ENCODE measurements around the gene APEX2.
"Not testable (repeated sequence)": the region's sequence is repeated elsewhere in the genome, so short reads cannot be mapped to it uniquely, and the experiment has no call there.

APEX2 gene

GRCh38 chrX:54999717-55000598 is at the start of gene APEX2:
Gene APEX2 (plus strand): TSS chrX:55000363. CDS start chrX:55000423, 60 bp downstream.
- peak; percentile 95 for DNase-seq (ENCODE audit: low spot score)

GRCh38 chrX:54950730-54951375 is 49.3 kb upstream of the APEX2 start:
- no peak for DNase-seq (ENCODE audit: low spot score)

GRCh38 chrX:54961750-54962149 is 38.4 kb upstream of the APEX2 start:
- no peak for DNase-seq (ENCODE audit: low spot score)

- DNase-seq (ENCODE audit: low spot score), result no peak
Measured at GRCh38 chrX:54964766-54965497, 35.2 kb upstream of the APEX2 start.

- no peak for DNase-seq (ENCODE audit: low spot score)
Measured at GRCh38 chrX:54977387-54977786, 22.8 kb upstream of the APEX2 start.

GRCh38 chrX:54978448-54978847 is 21.7 kb upstream of the APEX2 start:
- DNase-seq (ENCODE audit: low spot score), result no peak

GRCh38 chrX:54979432-54979831 is 20.7 kb upstream of the APEX2 start:
- no peak for DNase-seq (ENCODE audit: low spot score)

- peak; percentile 1 for DNase-seq (ENCODE audit: low spot score)
Measured at GRCh38 chrX:54980334-54980733, 19.8 kb upstream of the APEX2 start.

GRCh38 chrX:54983306-54983705 is 16.9 kb upstream of the APEX2 start:
- not testable (repeated sequence) for DNase-seq (ENCODE audit: low spot score)

- no peak for DNase-seq (ENCODE audit: low spot score)
Measured at GRCh38 chrX:54991706-54992105, 8.5 kb upstream of the APEX2 start.

- DNase-seq (ENCODE audit: low spot score), result no peak
Measured at GRCh38 chrX:54992911-54993622, 7.1 kb upstream of the APEX2 start.

GRCh38 chrX:54994099-54994498 is 6.1 kb upstream of the APEX2 start, which contains the start of gene PFKFB1:
Gene PFKFB1 (minus strand): TSS chrX:54994188. CDS start chrX:54994007, 181 bp downstream.
- no peak for DNase-seq (ENCODE audit: low spot score)

- peak; percentile 7 for DNase-seq (ENCODE audit: low spot score)
Measured at GRCh38 chrX:54994668-54995351, 5.4 kb upstream of the APEX2 start.

- no peak for DNase-seq (ENCODE audit: low spot score)
Measured at GRCh38 chrX:54995621-54996020, 4.5 kb upstream of the APEX2 start.

GRCh38 chrX:55004231-55004630 is 4.1 kb downstream of the APEX2 start:
- no peak for DNase-seq (ENCODE audit: low spot score)

- no peak for DNase-seq (ENCODE audit: low spot score)
Measured at GRCh38 chrX:55005256-55005655, 5.1 kb downstream of the APEX2 start.

- no peak for DNase-seq (ENCODE audit: low spot score)
Measured at GRCh38 chrX:55006827-55007621, 6.9 kb downstream of the APEX2 start.

GRCh38 chrX:55007656-55008055 is 7.5 kb downstream of the APEX2 start:
- no peak for DNase-seq (ENCODE audit: low spot score)

- DNase-seq (ENCODE audit: low spot score), result peak; percentile 18
Measured at GRCh38 chrX:55008571-55009358, 8.6 kb downstream of the APEX2 start.

- no peak for DNase-seq (ENCODE audit: low spot score)
Measured at GRCh38 chrX:55011294-55011693, 11.1 kb downstream of the APEX2 start.
